ENCODE data around the gene GPATCH2L.

Gene GPATCH2L

DNA sequence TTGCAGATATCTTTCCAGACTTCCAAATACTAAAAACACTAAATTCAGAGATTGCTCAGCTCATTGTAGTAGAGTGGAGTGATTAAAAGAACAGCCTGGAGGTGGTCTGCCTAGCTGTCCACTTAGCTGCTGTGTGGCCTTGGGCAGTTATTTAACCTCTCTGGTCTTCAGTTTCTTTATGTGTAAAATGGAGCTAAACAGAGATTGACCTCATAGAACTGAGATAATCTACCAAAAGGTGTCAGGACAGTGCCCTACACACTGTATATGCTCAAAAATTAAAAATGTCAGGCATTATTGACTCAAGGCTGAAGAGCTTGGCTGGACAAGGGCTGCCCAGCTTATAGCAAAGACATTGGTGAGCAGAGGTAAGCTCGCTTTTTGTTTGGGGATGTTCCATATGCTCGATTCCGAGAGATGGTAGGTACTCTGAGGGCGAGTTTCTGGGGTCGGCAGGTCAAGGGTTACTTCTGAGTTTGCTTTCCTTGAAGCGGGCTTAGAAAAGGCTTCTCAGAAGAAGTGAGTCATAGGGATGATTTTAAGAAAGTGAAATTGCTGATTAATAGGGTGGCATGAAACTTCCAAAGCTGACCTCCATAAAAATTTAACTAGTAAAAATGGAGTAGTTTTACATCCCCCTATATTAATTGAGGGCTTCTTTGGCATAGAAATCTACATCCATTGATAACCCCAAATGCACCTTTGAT lies 107.5 kb downstream of the GPATCH2L start:
- no peak for TF ChIP-seq SPI1 (IDR thresholded peaks at IDR 0.05; ENCODE audit: low read depth, low read length)
- TF ChIP-seq POU2F2 (IDR thresholded peaks at IDR 0.05; ENCODE audit: low read depth, low read length) = no peak
- no peak for TF ChIP-seq POLR2A (IDR thresholded peaks at IDR 0.05; ENCODE audit: low read depth, low read length)
- no peak for TF ChIP-seq PAX5 (IDR thresholded peaks at IDR 0.05; ENCODE audit: insufficient read depth, low read length, severe bottlenecking)
- TF ChIP-seq POLR2AphosphoS5 (IDR thresholded peaks at IDR 0.05; ENCODE audit: low read depth, low read length) = no peak
- TF ChIP-seq TAF1 (IDR thresholded peaks at IDR 0.05; ENCODE audit: low read depth, low read length) = no peak
- FAIRE-seq = no peak
- DNase-seq (ENCODE audit: insufficient read length, low spot score) = no peak

DNA sequence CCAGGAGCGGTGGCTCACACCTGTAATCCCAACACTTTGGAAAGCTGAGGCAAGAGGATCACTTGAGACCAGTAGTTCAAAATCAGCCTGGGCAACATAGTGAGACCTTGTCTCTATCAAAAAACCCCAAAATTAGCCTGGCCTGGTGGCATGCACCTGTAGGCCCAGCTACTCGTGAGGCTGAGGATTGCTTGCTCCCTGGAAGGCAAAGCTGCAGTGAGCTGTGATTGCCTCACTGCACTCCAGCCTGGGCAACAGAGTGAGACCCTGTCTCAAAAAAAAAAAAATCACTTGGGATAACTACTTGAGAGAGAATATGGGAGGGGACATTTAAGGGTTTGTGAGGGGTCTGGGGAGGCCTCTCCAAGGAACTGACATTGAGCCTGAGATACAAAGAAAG lies 109.0 kb downstream of the GPATCH2L start:
- DNase-seq (ENCODE audit: insufficient read length, low spot score) (no peak), FAIRE-seq (no peak)
- TF ChIP-seq SPI1 (IDR thresholded peaks at IDR 0.05; ENCODE audit: low read depth, low read length) (no peak), POU2F2 (IDR thresholded peaks at IDR 0.05; ENCODE audit: low read depth, low read length) (no peak), TAF1 (IDR thresholded peaks at IDR 0.05; ENCODE audit: low read depth, low read length) (no peak), PAX5 (IDR thresholded peaks at IDR 0.05; ENCODE audit: insufficient read depth, low read length, severe bottlenecking) (no peak), POLR2A (IDR thresholded peaks at IDR 0.05; ENCODE audit: low read depth, low read length) (no peak), POLR2AphosphoS5 (IDR thresholded peaks at IDR 0.05; ENCODE audit: low read depth, low read length) (no peak)

DNA sequence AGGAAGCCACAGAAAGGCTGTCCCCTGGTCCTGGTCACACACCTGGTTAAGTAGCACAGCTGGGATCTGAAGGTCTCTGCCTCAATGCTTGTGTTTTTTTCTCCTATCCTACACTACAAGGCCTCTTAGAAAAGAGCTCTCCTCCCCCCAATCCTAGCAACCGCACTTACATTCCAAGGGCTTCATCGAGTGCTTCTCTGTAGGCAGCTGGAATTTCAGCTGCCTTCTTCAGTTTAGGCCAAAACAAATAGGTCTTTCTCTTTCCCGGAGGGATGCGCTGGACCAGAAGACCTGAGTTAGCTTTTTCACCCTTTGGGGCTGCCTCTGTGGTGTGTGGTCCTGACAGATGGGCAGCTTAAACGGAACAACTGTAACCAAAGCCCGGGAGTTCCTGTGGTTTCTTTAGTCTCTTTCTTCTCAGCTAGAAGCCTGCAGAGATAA lies 109.7 kb downstream of the GPATCH2L start:
- TF ChIP-seq POLR2A (IDR thresholded peaks at IDR 0.05; ENCODE audit: low read depth, low read length) = no peak
- no peak for TF ChIP-seq POLR2AphosphoS5 (IDR thresholded peaks at IDR 0.05; ENCODE audit: low read depth, low read length)
- no peak for TF ChIP-seq SPI1 (IDR thresholded peaks at IDR 0.05; ENCODE audit: low read depth, low read length)
- TF ChIP-seq TAF1 (IDR thresholded peaks at IDR 0.05; ENCODE audit: low read depth, low read length) = no peak
- no peak for TF ChIP-seq PAX5 (IDR thresholded peaks at IDR 0.05; ENCODE audit: insufficient read depth, low read length, severe bottlenecking)
- TF ChIP-seq POU2F2 (IDR thresholded peaks at IDR 0.05; ENCODE audit: low read depth, low read length) = no peak
- FAIRE-seq (no peak), DNase-seq (ENCODE audit: insufficient read length, low spot score) (no peak)

DNA sequence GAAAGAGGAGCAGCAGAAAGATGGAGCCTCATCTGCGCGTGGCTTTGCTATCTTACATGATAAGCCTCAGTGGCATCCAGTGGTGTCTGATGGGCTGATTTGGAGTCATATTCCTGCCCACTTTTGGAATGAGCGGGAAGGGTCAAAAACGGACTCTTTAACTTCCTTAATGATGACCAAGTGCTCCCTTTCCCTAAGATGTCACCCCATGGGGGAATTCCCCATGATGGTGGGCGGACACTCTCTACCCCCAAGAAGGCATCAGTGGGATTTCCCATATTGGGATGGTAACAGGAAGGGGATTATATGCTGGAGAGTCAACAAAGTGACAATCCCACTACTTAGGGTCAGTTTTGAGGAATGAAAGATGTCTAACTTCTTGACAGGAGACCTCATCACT lies 110.9 kb downstream of the GPATCH2L start:
- DNase-seq (ENCODE audit: insufficient read length, low spot score) (no peak), FAIRE-seq (no peak)
- TF ChIP-seq PAX5 (IDR thresholded peaks at IDR 0.05; ENCODE audit: insufficient read depth, low read length, severe bottlenecking) (no peak), POU2F2 (IDR thresholded peaks at IDR 0.05; ENCODE audit: low read depth, low read length) (no peak), POLR2AphosphoS5 (IDR thresholded peaks at IDR 0.05; ENCODE audit: low read depth, low read length) (no peak), SPI1 (IDR thresholded peaks at IDR 0.05; ENCODE audit: low read depth, low read length) (no peak)

Measured in GM12891 (cell line).